Stimulated activated CD8-positive, alpha-beta memory T cell treated with anti-CD3 and anti-CD28 coated beads, Interleukin-7, amount 100 ng/mL, for 1 hour (primary cell): ENCODE measurements around the gene CPEB4.

Experiments
- DNase-seq, 2 donors: peaks; one replicate each; pipeline ENCODE4 v3.0.0-alpha.2; 2020; ENCODE audit warnings: low read depth in 2 of 2

CPEB4 gene

DNA sequence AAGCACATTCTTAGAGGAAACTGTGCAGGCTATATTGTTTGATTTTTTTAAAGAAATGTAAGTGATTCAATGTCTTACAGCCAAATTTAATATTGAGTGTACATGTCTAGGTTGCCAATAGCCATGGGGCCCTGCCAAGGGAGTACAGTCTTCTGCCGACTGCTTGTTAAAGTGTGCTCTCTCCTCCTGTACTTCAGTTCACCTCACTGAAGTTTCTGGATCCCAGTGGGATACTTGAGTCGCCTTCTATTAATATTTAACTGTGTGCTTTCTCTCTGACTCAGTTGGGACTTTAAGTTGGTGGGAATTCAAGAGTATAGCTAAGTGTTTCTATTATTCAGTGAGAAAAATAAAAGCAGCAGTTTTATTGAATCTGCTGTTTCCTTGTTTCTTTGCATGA, 56.4 kb downstream of the CPEB4 start:
- DNase-seq = no peak

- no peak for DNase-seq
Observed at GRCh38 chr5:173945160-173945559, 57.0 kb downstream of the CPEB4 start.

GRCh38 chr5:173946323-173946722, 58.2 kb downstream of the CPEB4 start:
- DNase-seq = no peak

GRCh38 chr5:173950829-173951228, 62.7 kb downstream of the CPEB4 start:
- DNase-seq = no peak

DNA sequence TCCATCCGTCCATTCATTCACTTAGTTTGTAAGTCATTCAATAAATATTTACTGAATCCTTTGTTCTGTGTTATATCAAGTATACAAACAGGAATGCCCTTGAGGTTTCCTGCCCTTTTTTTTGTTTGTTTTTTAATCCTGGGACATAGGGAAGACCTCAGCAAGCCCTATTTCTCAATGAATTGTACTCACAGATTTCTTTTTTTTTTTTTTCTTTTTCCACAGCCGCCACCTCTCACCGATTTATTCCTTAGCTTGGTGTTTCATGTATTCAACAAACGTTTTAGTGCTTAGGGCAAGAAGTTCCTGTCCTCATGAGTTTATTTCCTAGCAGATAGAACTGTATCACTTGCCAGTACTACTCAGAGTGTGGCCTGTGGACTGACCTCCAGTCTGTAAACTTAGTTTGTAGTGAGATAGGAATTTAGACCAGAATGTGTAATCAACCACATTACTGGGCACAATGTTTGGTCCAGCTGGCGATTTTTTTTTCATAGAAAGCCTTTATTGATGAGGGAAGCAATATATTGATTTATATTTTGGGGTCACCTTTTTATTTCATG, 65.5 kb downstream of the CPEB4 start:
- no peak for DNase-seq

DNA sequence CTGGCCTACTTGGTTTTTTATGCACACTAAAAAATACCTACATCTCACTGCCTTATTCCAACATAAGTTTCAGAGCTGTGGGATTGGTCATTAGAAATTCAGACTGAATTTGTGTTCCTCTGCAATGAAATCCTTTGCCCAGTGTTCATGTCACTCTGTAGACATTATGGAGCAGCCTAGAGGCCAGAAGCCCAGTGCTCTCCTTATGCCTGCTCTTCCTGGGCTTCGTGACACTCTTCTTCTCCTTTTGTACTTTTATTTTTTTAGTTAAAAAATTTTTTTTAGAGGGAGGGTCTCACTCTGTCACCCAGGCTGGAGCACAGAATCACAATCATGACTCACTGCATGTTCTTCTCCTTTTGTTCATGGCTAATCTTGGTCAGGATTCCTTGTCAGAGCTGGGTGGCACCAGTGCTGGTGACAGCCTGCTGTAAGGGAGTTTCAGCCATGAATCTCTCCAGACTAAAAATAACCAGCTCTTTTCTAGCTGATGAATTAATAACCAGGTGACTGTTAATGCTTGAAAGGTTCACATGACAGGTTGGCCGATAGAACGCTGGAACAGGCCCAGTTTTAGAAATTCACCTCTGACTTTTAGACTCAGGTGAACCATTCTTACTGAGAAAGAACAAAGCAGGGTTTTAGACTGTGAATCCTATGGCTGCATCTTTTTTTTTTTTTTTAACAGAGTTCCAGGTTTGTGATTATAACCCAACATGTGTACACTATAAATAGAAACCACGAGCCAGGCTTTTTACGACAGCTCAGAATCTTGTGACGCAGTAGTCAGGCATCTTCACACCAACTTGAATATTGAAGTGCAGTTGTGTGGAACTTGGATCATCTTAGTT, 66.7 kb downstream of the CPEB4 start:
- DNase-seq = no peak

- no peak for DNase-seq
Observed at GRCh38 chr5:173960986-173961385, 72.8 kb downstream of the CPEB4 start.

DNA sequence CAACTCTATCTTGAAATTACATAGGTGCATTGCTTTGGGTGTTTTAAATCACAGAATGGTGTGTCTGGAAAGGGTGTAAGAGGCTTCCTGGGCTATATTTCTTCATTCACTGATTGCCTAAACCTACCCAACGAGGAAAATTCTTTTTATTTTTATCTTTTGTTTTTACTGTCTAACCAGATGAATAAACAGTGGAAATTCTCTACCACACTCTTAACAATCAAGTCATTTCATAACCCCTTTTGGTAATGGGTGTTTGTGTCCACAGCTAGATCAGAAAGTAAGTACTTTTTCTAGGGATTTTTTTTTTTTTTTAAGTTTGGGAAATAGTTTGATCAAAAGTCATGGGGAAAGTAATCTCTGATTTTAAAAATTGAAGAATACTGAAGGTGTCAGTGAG, 73.3 kb downstream of the CPEB4 start:
- no peak for DNase-seq

GRCh38 chr5:173962436-173962972, 74.4 kb downstream of the CPEB4 start:
- DNase-seq = no peak

GRCh38 chr5:173963182-173963838, 75.2 kb downstream of the CPEB4 start:
- DNase-seq = no peak

DNA sequence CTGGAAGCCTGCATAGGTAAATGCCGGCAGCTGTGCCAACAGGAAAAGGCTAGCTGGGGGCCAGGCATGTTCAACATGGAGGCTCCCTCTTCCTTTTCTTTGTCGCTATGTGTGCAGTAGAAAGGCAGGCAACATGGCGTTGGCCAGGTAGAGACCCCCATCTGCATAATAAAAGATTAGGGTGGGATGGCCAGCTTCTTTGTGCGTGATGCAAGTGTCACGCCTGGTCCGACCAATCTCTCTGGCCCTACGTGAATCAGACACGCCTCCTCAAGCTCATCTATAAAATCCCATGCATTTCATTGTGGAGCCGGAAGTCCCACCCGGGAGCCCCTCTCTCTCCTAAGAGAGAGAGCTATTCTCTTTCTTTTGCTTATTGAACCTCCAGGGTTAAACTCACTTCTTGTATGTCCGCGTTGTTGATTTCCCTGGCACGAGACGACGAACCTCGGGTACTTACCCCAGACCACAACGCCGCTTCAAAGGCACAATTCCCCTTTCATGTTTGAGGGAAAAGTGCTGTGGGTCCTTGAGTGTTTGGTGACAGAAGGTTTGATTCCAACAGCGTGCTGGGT, 75.8 kb downstream of the CPEB4 start:
- no peak for DNase-seq

- no peak for DNase-seq
Observed at GRCh38 chr5:173964506-173964905, 76.4 kb downstream of the CPEB4 start.

DNA sequence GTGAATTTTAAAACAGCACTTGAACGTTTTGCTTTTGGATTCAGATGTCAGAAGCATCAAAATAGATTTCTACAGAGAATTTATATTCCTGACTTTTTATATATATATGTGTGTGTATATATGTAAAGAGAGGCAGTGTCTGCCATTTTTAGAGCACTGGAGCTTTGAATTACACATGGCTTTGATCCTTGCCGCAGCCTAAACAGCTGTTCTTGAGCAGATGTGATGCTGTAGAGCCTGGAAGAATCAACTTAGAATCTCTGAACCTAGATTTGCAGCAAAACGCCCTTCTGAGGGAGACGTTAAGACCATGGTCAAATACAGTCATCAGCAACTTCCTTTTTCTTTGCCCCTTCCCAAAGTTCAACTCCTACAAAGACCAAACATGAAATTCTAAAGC, 79.1 kb downstream of the CPEB4 start:
- DNase-seq = no peak

DNA sequence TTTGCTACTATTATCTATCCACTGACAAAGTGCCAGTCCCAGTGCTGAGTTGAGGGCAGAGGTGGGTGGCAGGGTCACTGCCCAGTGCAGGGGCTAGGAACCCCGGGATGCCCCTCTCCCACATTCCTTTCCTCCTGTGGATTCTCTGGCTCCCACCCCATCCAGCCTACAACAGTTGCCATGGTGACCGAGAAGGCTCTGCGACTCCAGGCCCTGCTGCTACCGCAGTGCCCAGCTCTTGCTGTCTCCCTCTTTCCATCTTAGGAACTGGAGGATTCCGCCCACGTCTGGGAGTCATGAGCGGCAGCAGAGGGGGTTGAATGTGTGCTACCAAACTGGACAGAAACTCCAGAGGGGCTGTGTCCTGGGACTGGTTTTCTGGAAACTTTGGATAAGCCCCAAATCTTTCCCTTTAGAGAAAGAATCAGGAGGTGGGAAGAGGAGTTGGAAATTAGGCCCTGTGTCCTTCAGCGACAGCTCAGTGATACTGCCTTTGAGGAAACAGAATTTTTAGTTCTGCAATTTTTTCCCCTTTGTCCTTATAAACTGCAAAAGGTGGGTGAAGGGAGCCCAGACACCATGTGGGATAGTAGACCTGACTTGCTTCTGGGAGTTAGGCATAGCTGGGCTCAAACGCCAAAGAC, 80.1 kb downstream of the CPEB4 start:
- DNase-seq = no peak

- DNase-seq = no peak
Observed at GRCh38 chr5:173969167-173970049, 81.3 kb downstream of the CPEB4 start.

DNA sequence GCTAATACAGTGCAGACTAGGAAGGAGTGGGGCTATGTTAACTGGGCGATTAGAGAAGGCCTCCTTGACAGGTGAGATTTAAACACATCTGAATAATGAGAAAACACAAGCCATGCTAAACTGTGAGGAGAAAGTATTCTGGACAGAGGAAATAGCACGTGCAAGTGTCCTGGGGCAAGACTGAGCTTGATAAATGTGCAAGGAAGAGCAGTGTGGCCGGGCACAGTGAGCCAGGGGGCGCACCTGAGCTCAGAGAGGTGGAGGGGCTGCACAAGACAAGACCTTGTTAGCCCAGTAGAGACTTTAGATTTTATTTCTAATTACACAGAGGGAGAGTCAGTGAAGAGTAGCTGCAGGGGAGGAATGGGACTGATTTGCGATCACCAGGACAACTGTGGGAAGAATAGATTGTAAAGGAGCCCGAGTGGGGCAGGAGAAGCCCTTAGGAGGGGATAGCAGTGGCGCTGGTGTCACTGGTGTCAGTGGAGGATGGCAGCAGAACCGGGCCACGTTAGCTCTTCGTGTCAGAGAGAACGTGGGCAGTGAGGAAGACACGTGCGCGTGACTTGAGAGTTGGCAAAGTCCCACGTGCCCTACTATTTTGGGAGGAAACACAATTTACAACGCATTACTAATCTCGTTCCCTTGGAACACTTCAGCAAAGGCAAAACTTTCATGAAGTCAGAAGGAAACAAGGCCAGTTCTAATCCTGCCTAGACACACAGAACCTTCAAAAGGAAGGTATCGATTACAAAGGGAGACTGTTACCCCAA, 82.9 kb downstream of the CPEB4 start:
- DNase-seq = no peak

DNA sequence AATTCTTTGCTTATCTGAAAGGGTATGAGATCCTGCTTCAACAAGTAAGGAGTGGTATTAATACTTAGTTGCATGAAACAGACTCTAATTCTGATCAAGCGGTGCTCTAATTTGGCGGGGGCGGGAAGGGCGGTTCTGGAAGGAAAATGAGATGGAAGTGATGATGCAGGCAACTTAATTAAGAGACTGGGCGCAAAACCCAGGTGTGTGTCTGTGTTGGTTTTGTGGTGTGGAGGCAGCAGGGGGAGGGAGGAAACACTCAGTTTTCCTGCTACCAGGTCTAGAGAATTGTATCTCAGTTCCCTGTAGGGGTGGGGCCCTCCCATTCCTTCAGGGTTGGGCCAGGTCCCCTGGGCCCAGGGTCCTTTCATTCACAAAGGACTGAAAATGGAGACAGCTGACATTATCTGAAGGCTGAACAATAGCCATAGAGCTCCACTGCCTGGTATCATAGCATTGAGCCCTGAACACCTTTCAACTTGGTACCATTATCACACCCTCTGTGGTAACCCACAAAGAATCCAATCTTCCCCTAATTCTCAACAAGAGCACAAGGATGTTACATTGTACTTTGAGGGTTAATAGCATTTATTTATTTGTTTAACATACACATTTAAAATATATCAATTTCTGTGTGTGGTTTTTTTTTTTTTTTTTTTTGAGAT, 83.7 kb downstream of the CPEB4 start:
- no peak for DNase-seq

DNA sequence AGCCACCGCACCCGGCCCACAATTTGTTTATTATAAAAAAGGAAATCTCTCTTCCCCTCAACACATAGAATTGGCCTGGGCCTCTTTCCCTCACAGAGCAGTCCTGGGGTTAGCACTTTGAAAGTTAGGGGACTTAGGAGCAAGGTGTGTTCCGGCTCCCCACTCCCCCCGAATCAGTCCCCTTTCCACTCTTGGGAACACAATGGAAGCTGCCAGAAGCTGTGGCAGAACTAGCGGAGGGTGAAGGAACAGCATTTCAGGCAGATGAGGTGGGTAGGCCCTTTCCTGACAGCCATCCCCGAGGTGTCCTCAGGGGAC, 84.4 kb downstream of the CPEB4 start:
- no peak for DNase-seq

GRCh38 chr5:173972925-173973615, 84.9 kb downstream of the CPEB4 start:
- peak; percentile 47 to 59 for DNase-seq
